HL-60 (cell line): ENCODE results near the gene HES4.

Source experiments
- DNase-seq, 2 experiments: peaks; one replicate each; pipeline ENCODE4 v3.0.0-alpha.2; 2010 to 2020; ENCODE audit warnings: low read depth in 1 of 2, low spot score in 1 of 2
- H3K27ac ChIP-seq: fragments of 250-450 bp; sonication (Bioruptor Pico); replicated peaks from 2 replicates; pipeline ENCODE4 v1.5.1; 2020; ENCODE audit warnings: mild to moderate bottlenecking, moderate library complexity
- H3K27me3 ChIP-seq: fragments of 250-450 bp; sonication (Bioruptor Pico); 2 replicates; pipeline ENCODE4 v1.5.1; 2021; ENCODE audit warnings: mild to moderate bottlenecking, moderate library complexity; ENCODE audit not compliant: insufficient read depth, poor library complexity, severe bottlenecking
- H3K4me3 ChIP-seq: replicated peaks from 2 replicates; pipeline ENCODE4 v1.5.1; 2011; ENCODE audit warnings: mild to moderate bottlenecking, control low read depth, low read length; ENCODE audit not compliant: insufficient read depth
- GABPA ChIP-seq: IDR thresholded peaks from 2 replicates; pipeline ENCODE4 v1.6.1; 2012; ENCODE audit warnings: low read depth
- POLR2AphosphoS5 ChIP-seq: IDR thresholded peaks from 2 replicates; pipeline ENCODE4 v1.6.1; 2012; ENCODE audit warnings: low read depth
- SPI1 ChIP-seq: IDR thresholded peaks from 2 replicates; pipeline ENCODE4 v1.6.1; 2012; ENCODE audit warnings: low read depth, mild to moderate bottlenecking, borderline replicate concordance
- TF ChIP-seq, protein P1 (sequence below): IDR thresholded peaks from 2 replicates; pipeline ENCODE4 v1.6.1; 2012; ENCODE audit warnings: low read depth; ENCODE audit not compliant: insufficient replicate concordance
- TF ChIP-seq, protein P2 (sequence below): IDR thresholded peaks from one replicate; pipeline ENCODE4 v1.5.1; 2011; ENCODE audit warnings: low read length, control low read depth, inconsistent platforms; ENCODE audit not compliant: insufficient read depth

The HES4 gene

DNA sequence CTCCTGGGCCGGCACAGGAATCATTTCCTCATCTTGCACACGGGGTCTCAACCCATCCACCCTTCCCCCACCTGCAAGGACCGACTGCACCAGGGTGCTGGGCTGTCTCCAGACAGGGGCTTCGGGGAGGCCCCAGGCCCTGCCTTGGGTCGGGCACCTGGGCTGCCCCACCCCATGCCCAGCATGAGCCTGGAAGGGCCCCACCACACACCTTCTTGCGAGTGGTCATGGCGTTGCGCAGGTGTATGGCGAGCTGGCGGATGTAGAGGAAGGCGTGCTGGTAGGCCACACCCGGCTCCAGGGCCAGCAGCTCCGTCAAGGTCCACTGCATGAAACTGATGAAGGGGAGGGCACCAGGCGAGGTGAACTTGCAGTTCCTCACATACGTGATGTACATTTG is 47.7 kb downstream of the HES4 start:
- no peak overlapping the region for H3K27ac ChIP-seq
- H3K27me3 ChIP-seq: no peaks in the 10 kb centered on the region
- no peak overlapping the region for H3K4me3 ChIP-seq
- DNase-seq: no peak
- TF ChIP-seq POLR2AphosphoS5: no peak
- TF ChIP-seq GABPA: no peak
- TF ChIP-seq, protein P1, sequence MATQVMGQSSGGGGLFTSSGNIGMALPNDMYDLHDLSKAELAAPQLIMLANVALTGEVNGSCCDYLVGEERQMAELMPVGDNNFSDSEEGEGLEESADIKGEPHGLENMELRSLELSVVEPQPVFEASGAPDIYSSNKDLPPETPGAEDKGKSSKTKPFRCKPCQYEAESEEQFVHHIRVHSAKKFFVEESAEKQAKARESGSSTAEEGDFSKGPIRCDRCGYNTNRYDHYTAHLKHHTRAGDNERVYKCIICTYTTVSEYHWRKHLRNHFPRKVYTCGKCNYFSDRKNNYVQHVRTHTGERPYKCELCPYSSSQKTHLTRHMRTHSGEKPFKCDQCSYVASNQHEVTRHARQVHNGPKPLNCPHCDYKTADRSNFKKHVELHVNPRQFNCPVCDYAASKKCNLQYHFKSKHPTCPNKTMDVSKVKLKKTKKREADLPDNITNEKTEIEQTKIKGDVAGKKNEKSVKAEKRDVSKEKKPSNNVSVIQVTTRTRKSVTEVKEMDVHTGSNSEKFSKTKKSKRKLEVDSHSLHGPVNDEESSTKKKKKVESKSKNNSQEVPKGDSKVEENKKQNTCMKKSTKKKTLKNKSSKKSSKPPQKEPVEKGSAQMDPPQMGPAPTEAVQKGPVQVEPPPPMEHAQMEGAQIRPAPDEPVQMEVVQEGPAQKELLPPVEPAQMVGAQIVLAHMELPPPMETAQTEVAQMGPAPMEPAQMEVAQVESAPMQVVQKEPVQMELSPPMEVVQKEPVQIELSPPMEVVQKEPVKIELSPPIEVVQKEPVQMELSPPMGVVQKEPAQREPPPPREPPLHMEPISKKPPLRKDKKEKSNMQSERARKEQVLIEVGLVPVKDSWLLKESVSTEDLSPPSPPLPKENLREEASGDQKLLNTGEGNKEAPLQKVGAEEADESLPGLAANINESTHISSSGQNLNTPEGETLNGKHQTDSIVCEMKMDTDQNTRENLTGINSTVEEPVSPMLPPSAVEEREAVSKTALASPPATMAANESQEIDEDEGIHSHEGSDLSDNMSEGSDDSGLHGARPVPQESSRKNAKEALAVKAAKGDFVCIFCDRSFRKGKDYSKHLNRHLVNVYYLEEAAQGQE: no peak
- TF ChIP-seq, protein P2, sequence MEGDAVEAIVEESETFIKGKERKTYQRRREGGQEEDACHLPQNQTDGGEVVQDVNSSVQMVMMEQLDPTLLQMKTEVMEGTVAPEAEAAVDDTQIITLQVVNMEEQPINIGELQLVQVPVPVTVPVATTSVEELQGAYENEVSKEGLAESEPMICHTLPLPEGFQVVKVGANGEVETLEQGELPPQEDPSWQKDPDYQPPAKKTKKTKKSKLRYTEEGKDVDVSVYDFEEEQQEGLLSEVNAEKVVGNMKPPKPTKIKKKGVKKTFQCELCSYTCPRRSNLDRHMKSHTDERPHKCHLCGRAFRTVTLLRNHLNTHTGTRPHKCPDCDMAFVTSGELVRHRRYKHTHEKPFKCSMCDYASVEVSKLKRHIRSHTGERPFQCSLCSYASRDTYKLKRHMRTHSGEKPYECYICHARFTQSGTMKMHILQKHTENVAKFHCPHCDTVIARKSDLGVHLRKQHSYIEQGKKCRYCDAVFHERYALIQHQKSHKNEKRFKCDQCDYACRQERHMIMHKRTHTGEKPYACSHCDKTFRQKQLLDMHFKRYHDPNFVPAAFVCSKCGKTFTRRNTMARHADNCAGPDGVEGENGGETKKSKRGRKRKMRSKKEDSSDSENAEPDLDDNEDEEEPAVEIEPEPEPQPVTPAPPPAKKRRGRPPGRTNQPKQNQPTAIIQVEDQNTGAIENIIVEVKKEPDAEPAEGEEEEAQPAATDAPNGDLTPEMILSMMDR: no peak
- no peak for TF ChIP-seq SPI1

DNA sequence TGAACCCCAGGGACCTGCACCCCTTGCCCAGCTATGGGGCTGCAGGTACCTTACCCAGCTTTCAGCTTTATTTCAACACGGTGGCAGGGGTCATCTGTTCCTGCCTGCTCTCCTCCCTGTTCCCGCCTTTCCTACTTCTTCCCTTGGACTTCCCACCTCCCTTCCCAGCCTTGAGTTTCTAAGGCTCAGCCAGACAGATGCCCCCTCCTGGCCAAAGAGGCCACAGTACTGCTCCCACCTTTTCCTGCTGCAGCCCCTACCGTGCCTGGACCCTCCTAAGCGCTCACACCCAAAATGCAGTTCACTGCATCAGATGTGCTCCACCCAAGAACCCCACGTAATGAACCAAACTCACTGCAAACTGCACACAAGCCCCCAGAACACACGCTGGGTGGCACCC is 48.5 kb downstream of the HES4 start:
- no peak for DNase-seq
- Histone ChIP-seq H3K27me3 (no peaks in the 10 kb centered on the region), H3K4me3 (no peak overlapping the region), H3K27ac (no peak overlapping the region)
- TF ChIP-seq GABPA (no peak), POLR2AphosphoS5 (no peak), SPI1 (no peak)
- TF ChIP-seq, protein P2: no peak
- TF ChIP-seq, protein P1: no peak

DNA sequence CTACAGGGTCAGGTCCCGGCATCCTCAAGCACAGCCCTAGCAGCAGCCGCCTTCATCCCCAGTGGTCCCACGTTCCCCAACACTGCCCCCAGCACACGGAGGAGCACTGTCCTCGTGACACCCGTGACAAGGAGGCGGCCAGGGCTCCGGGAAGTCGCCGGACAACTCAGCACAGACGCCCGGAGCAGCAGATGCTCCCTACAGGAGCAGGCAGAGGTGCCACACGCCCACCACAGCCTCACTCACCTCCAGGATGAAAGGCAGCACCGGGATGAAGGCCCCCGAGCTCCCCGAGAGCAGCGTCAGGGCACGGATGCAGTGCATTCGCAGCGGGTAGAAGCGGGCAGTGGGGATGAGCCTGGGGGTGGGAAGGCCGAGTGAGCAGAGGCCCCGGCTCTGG is 49.0 kb downstream of the HES4 start:
- no peak overlapping the region for H3K27ac ChIP-seq
- TF ChIP-seq, protein P2: no peak
- TF ChIP-seq POLR2AphosphoS5: no peak
- no peak for TF ChIP-seq SPI1
- TF ChIP-seq, protein P1: no peak
- TF ChIP-seq GABPA: no peak
- no peaks in the 10 kb centered on the region for H3K27me3 ChIP-seq
- H3K4me3 ChIP-seq: no peak overlapping the region
- DNase-seq: no peak
